ENCODE results near the gene MFSD2A. TPM values are rescaled to one million over a fixed set of nuclear protein-coding genes. Genes with fewer than 3 reads are reported as not detected.

The MFSD2A gene
- total and polyA plus RNA-seq, 4 donors = 0.37 to 294 (median 171) TPM

GRCh38 chr1:39908534-39908933, 46.4 kb upstream of the MFSD2A start:
- Histone ChIP-seq H3K9me3 (ENCODE audit: control insufficient read depth in 4 of 4, low read length in 3 of 4) (no peaks in the 10 kb centered on the region), H3K4me1 (ENCODE audit: control insufficient read depth in 4 of 4, insufficient read depth in 4 of 4, low read length in 3 of 4) (no peaks in the 10 kb centered on the region), H3K27me3 (ENCODE audit: control insufficient read depth in 4 of 4, insufficient read depth in 4 of 4, low read length in 3 of 4) (no peaks in the 10 kb centered on the region), H3K4me3 (ENCODE audit: low read depth in 1 of 3, low read length in 3 of 3) (no peak overlapping the region), H3K36me3 (ENCODE audit: control insufficient read depth in 4 of 4, insufficient read depth in 3 of 4, low read depth in 1 of 4, low read length in 3 of 4) (no peaks in the 10 kb centered on the region), H3K9ac (ENCODE audit: low read depth in 1 of 2, low read length in 2 of 2) (no peak overlapping the region), H3K27ac (ENCODE audit: low read depth in 1 of 2, low read length in 2 of 2) (no peak overlapping the region)
- 95% methylated on average over 2 of the region's 2 CpGs for WGBS
- no peak for TF ChIP-seq REST (IDR thresholded peaks at IDR 0.05)
- no peak for TF ChIP-seq YY1 (IDR thresholded peaks at IDR 0.05)
- TF ChIP-seq HNF4G (IDR thresholded peaks at IDR 0.05) = no peak
- no peak for TF ChIP-seq HNF4A (conservative IDR thresholded peaks at IDR 0.05)
- TF ChIP-seq FOXA1 (IDR thresholded peaks at IDR 0.05) = no peak
- no peak for TF ChIP-seq GABPA (IDR thresholded peaks at IDR 0.05 in 1 of 2, conservative IDR thresholded peaks at IDR 0.05 in 1 of 2)
- TF ChIP-seq ZBTB33 (IDR thresholded peaks at IDR 0.05) = no peak
- TF ChIP-seq CTCF (IDR thresholded peaks at IDR 0.05; ENCODE audit: low read depth, low read length, missing input control) = no peak
- TF ChIP-seq NR2F2 (IDR thresholded peaks at IDR 0.05) = no peak
- no peak for TF ChIP-seq TAF1 (conservative IDR thresholded peaks at IDR 0.05)
- TF ChIP-seq SP1 (IDR thresholded peaks at IDR 0.05) = no peak
- no peak for TF ChIP-seq MAX (IDR thresholded peaks at IDR 0.05)
- no peak for TF ChIP-seq EGR1 (IDR thresholded peaks at IDR 0.05; ENCODE audit: low read depth in 2 of 2)
- no peak for TF ChIP-seq RAD21 (IDR thresholded peaks at IDR 0.05)
- TF ChIP-seq FOXA2 (IDR thresholded peaks at IDR 0.05) = no peak
- no peak for TF ChIP-seq ATF3 (IDR thresholded peaks at IDR 0.05)
- no peak for TF ChIP-seq RXRA (IDR thresholded peaks at IDR 0.05)
- TF ChIP-seq JUND (IDR thresholded peaks at IDR 0.05) = no peak
- no peak for DNase-seq (ENCODE audit: low spot score)

All from liver (tissue), 9 donors.